Measurements from ENCODE around the gene MRPL1.

Gene MRPL1

DNA sequence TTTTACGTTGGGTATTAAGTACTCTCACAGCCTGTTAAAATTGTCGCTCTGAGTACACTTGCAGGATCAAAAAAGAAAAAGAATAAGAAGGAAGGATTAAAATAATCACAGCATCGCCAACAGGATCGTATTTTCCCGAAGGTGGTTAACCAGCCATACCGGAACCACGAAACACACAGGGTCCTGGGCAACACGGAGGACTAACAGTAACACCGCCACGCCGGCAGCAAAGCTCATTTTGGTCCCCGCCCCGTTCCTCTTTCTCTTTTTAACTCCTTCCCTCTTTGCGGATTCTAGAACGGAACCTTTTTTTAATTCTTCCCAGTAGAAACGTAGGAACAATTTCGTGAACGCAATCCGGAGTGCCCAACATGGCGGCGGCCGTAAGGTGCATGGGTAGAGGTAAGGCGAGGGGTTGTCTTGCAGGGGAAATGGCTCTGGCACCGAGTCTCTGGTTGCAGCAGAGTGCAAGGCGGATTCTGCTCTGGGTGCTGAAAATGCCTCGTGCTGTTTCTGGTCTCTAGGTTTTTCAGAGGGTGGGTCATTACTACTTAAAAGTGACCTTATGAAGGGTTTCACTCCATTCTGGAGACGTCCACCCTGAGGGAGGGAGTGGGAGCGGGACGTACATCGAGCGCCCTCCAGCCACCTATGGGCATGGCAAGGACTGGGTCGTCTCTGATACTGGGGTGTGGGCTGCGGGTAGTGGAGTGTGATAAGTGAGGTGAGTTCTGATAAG lies at the start of gene MRPL1:
MRPL1 (plus strand) TSS at position 353 of the 739 bp plus-strand sequence; CDS start at position 372, 19 bp downstream.
- peak; percentile 98 for DNase-seq

DNA sequence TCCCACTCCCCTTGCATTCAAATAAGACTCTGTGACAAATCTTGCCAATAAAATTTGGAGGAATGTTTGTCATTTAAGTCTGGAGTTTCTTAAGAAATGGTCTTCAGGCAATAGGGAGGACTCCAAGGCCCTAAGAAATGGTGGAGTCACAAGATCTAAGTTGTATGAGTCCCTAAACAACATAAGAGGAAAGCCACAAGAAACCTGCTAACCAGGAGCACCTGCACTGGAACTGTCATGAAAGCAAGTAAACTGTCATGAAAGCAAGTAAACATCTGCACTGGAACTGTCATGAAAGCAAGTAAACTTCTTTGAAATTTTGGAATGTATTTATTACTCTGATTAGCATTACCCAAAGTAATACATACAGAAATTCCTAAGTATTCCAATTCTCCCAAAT lies 47.0 kb upstream of the MRPL1 start:
- no peak for DNase-seq

DNA sequence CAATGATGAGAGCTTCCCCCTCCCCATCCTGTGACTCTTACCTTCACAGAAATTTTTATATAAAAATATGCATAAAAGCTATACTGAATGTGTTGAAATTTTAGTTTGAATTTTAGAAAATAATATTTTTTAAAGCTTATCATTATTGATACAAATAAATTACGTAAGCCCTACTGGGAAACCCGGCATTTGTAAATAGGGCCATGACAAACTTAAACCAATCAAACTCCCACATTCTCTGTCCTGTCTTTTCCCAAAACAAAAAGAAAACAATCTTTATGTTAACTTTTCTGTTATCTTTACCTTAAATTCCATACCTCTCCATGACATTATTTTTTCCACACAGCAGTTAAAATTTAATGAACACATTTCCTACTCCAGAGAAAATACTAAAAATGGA lies 46.1 kb upstream of the MRPL1 start:
- no peak for DNase-seq

DNA sequence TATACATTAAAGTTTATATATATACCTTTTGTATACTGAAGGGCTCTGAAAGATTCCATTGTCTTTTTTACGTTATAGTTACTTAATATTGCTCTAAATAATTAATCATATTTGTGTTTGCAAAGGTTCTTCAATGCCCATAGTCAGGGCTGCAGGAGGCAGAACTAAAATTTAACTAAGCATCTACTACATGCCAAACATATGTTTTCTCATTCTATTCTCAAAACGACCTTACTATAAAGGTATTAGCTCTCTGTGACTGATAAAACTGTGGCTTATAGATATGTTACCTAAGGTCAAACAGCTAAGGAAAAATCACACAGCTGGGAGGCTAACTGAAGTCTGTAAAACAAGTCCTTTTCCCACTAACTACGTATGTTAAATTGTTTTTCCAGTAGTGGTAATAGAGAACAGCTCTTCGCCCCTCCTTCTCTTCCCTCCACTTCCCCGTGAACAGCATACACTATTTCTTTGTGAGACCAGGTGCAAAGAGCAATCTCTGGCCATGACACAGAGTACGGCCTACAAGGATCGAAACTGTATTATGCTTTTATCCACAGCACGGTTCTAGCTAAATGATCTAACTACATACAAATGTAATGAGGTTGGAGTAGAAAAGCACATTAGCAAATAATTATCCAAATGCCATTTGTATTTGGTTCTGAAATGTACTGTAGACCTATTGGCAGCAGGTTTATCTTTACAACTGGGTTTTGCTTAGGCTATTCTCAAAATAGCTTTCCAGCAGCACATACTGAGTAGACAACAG lies 45.1 kb upstream of the MRPL1 start:
- no peak for DNase-seq

DNA sequence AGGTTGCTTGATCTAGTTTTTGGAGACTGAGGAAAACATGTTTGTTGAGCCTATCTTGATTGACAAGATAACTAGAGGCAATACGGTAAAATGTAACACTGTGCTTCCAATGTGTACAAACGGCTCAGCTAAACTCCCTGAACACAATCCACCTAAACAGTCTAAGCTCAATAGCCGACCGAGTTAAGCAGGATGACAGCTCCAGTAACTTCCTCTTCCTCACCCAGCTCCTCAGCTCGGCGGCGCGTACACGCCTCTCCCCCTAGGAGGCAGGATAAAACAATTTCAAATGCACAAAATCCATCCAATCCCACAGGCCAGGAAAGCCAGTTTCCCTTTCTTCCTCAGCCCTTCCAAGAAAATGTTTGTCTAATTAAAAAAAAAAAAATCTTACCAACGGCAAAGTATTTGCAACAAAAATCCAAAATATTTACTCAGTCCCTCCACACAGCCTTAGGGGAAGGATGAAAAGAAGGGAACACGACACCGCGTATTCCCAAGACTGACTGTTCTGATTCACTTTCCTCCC lies 44.5 kb upstream of the MRPL1 start:
- peak; percentile 63 for DNase-seq

DNA sequence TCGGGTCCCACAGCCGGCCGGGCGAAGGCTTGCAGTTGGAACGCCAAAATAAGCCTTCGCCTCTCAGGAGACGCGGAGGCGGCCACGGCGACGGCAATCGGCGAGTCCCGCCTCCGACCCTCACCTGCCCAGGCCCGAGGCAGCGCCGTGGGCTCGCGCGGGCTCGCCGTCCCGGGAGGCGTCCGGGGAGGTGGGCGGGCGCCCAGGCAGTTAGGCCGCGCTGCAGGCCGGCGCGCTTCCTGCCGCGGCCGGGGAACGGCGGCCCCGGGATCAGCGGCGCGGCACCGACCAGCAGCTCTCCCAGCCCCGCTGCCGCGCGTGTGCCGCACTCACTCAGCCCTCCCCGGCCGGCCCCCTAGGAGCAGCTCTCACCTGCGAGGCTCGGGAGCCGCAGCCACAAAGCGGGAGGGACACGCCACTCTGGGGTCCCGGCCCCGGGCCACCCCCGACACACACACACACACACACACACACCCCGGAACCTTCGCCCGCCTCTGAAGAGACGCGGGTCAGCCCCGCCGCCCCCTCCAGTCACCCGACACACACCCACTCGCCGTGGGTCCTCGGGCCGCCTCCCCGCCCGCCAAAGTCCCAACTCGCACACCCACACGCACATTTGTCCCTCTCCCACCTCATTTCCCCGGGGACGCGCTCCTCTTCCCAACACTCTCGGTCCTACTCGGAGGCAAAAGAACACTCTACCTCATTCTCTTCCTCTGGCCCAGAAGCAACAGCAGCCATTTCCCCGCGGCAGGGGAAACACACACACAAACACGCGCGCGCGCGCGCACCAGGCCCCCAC lies 43.8 kb upstream of the MRPL1 start, which contains the start of gene CNOT6L:
CNOT6L (minus strand) TSS at position 767 of the 802 bp plus-strand sequence; CDS start at position 707, 60 bp downstream.
- no peak for DNase-seq

DNA sequence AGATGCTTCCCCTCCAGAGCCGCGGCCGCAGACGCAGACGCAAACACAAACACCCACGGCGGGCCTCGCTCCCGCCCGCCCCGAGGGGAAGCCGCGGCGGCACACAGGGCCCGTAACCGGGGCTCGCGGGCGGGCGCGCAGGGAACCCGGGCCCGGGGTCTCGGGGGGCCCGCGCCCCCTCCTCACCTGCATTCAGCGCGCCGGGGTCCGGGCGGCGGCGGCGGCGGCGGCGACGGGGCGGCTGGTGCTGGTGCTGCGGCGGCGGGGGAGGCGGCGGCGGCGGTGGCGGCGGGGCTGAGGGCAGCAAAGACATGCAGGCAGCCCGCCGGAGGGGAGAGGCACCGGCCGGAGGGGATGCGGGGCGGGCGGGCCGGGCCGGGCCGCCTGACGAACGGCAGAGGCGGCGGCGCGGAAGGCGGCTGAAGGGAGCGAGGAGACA lies 43.2 kb upstream of the MRPL1 start:
- DNase-seq: no peak

DNA sequence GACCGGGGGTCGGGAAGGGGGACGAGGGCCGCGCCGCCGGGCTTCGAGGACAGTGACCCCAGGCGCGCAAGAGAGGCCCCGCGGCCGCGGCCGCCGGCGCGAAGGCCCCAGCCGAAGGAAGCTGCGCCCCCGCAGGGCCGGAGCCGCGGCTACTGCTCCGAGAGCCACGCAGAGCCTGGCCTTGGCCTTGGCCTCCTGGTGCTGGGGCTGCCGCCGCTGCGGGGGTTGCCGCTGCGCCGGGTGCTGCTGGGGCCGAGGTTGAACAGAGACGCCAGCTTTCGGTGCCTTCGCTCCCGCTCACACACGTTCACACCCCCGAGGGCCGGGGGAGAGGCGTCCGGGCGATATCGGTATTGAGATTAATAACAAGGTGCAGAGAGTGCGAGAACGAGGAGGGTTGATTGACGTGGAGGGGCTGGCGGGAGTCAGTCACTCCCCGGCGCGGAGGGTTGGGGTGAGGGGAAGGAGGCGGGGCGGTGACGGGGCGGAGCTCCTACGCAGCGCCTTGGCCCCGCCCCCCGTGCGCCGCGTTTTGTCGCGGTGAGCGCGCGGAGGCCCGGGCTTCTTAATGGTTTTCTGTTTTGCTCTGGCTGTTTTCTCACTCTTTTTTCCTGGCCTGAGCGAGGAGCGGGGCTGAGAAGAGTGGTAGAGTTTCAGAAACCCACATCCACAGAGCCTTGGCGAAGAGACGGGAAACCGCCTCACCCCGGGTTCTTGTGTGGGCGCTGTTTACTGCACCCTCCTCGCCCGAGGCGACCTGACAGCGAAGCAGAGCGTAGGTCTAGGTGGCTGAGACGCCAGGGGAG lies 42.6 kb upstream of the MRPL1 start:
- peak; percentile 92 for DNase-seq

DNA sequence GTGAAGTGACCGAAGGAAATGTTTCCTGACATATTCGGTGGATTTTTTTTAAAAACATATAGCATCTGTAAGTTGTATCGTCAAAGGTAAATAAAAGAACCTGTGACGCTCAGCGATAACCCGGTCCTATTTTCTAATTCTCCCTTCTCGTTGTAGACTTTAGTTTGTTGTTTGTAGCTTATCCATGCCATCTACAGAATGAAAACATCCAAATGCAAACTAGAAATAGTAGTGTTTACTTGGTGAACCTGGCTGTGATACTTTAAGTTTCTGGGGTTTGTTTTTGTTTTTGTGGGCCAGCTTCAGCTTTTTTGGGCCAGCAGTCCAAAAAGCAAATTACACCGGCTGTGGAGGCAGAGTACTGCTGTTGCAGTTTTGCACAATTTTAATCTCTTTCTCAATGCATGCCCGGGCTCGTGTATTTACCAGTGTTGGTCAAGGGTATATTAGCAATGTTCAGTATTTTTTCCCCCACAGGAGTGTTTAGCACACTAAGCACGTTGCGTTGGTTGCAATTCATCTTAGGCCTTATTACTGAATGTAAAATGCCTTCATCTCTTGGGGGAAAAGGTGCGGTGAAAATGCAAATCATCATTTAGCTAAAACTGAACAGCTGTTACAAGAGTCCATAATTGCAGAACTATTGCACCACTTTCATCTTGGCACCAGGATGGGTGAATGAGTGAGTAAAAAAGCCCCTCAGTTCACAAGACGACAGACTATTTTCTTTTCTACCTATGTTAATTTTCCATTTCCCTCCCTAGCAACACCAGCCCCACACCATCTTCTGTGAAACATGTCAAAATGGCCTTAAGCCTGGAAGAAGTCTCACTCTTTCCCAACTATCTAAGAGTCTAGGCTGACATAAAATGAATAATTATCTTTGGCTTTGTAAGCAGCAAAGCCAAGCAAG lies 41.7 kb upstream of the MRPL1 start:
- DNase-seq: no peak

DNA sequence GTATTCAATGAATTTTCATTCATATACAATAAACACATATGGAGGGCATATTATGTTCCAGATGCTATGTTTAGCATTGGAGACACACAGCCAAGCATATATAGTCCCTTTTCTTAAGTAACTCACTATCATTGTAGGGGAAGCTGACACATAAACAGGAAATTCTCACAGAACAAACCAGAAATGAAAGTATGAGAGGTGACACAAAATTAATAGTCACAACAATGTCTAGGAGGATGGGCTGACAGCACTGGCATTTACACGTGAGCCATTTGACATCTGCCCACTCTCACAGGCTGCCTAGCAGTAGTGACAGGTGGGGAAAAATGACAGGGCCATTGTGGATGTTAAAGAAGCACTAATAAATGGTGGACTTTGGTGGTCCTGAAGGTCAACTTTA lies 40.9 kb upstream of the MRPL1 start:
- no peak for DNase-seq

DNA sequence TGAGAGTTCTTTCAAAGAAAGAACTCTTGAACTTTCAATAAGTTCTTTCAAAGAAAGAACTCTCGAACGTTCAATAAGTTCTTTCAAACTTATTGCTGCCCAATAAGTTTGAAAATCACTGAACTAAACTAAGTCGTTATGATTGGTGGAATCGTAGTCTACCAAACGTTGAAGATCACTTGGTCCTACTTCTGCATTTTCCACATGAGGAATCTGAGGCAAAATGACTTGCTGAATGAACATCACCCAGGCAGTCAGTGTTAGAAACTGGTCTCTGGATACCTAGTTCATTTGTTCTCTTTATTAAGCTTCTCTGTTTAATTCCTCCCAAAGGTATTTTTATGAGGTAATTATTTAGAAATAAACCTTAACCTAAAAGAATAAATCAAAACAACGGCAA lies 36.4 kb upstream of the MRPL1 start:
- no peak for DNase-seq

DNA sequence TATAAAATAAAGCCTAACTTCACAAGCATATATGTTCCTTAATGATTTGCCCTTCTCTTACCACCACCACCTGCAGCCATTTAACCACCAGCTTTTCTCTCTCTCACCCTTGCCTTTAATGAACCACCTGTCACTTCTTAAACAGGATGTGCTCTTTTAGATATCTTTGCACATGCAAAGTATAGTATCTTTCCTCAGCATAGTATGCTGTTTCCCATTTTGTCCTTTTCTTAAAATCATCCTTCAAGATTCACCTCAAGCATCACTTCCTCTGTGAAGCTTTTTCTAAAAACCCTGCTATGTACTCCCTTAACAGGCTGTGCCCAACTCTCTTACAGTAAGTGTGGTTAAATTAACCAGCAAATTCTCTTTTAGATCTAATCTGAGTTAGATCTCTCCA lies 35.3 kb upstream of the MRPL1 start:
- DNase-seq: no peak

DNA sequence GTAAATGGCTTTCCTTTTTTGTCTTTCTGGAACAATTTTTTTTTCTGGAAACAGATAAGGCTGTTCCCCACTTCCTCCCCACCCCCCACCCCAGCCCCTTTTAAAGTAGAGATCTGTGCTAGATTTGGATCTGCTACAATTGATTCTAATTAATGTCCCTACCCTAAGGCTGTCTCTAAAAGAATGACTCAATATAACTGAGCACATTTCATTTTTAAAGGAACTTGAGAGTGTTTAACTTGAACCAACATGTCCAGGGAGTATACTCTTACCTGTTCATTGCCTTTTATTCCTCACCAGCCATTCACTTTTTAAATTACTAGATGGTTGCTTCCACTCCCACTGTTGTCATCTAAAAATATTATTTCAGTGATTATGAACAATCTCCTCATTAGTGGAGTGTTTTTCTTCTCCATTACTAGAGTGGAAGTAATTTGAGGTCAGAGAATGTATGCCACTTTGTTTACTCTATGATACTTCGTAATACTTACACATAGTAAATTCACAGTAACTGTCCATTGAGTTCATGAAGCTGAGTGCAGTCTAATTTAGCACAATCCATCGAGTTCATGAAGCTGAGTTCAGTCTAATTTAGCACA lies 29.4 kb upstream of the MRPL1 start:
- no peak for DNase-seq

DNA sequence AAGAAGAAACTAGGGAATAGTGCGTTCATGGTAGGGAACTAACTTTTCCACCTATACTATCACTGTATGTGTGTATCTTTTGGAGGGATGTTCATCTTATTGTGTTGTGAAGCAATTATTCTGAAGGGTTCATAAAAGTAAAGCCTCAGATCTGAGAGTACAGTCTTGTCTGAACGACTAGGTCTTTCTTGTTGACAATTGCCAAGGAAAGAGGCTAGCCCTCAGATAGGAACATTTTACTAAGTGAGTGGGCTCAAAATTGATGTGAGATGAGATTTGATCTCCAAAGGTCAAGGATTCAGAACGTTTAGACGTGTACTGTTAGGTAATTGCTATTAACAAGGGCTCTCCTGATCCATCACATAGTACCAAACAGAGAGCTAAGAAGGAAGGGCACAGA lies 28.2 kb upstream of the MRPL1 start:
- no peak for DNase-seq

DNA sequence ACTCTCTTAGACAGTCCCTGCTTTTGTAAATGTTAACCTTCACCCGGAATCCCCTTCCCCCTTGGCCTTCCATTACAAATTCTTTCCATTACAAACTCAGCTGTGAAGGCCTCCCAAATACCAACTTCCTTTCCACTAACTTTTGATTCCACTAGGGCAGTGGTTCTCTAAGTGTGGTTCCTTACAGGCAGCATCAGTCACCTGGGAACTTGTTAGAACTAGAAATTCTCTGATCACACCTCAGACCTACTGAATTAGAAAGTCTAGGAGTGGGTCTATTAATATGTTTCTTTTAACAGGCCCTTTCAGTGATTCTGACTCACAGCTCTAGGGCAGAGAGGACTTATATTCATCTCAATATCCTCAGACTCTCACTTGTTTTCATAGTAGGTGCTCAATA lies 19.0 kb upstream of the MRPL1 start:
- no peak for DNase-seq

DNA sequence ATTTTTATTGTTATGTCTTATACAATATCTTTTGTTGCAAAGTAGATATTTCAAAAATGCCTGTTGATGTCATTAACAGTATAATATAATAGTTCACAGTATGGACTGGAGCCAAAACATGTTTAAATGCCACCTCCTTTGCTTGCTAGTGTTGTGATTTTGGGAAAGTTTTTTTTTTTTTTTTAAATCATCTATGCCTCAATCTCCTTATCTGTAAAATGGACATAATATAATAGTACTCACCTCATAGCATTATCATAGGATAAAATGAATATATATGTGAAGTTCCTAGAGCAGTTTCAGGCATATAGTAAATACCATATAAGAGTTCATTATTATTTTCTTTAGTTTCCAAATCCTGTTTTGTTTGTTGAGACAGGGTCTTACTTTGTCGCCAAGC lies 18.3 kb upstream of the MRPL1 start:
- no peak for DNase-seq

DNA sequence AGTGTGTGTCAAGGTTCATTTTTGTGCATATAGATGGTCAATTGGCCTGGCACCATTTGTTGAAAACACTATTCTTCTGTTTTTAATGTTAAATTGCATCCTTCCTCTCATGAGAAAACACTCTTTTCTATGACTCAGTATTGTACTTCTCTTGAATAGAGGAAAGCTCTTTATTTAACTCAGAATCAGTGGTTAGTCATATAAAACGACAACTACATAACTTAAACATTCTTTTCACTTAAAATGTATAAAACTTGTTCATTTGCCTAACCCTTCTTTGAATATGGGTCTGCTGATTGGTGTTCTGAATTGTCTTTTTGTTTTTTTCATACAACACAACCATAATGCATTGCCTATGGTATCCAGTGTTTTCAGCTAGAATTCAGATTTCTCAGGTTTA lies 17.2 kb upstream of the MRPL1 start:
- DNase-seq: no peak

DNA sequence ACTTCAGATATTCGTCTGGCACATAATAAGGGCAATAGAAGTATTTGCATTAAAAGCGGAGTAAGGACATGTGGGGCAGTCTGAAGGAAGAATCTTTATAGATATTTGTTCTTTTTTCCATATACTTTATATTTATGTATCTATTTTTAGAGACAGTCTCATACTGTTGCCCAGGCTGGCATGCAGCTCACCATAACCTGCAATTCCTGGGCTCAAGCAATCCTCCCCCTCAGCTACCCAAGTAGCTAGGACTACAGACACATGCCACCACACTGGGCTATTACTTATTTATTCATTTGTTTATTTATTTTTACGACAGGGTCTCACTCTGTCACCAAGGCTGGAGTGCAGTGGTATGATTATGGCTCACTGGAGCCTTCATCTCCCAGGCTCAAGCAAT lies 16.7 kb upstream of the MRPL1 start:
- no peak for DNase-seq

DNA sequence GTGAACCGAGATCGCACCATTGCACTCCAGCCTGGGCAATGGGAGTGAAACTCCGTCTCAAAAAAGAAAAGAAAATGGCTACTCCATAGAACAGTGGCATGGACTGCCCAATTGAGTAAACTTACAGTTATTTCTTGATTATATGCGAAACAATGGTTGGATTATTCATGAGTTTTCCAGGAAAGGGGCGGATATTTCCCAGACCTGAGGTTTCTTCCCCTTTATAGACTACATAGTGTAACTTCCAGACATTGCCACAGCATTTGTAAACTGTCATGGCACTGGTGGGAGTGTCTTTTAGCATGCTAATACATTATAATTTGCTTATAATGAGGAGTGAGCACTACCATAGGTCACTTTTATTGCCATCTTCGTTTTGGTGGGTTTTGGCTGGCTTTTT lies 14.1 kb upstream of the MRPL1 start:
- no peak for DNase-seq

DNA sequence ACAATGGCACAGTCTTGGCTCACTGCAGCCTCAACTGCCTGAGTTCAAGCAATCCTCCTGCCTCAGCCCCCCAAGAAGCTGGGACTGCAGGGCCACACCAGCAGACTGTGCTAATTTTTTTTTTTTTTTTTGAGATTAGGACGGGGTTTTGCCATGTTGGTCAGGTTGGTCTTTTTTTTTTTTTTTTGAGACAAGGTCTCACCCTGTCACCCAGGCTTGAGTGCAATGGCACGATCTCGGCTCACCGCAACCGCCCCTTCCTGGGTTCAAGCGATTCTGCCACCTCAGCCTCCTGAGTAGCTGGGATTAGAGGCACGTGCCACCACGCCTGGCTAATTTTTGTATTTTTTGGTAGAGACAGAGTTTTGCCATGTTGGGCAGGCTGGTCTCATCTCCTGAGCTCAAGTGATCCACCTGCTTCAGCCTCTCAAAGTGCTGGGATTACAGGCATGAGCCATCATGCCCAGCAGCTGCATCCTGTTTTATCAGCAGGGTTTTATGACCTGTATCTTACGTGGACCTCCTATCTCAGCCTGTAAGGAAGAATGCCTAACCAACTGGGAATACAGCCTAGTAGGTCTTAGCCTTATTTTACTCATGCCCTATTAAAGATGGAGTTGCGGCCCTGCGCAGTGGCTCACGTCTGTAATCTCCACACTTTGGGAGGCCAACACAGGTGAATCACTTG lies 13.2 kb upstream of the MRPL1 start:
- no peak for DNase-seq

Measured in NCI-H187 treated with DMSO at 0.1 percent for 48 hours (cell line).